Liver (tissue), 9 donors: Measurements from ENCODE around the gene APOA1. TPM values are rescaled to one million over a fixed set of nuclear protein-coding genes. Genes with fewer than 3 reads are reported as not detected.

Experiments used
- DNase-seq: peaks from one replicate; pipeline ENCODE4 v3.0.0-alpha.2; 2017; ENCODE audit warnings: low spot score
- H3K27ac ChIP-seq, 2 donors: one replicate each; pipeline ENCODE4 v1.7.0; 2013; ENCODE audit warnings: inconsistent platforms in 2 of 2, low read length in 2 of 2, control low read depth in 1 of 2, low read depth in 1 of 2, mild to moderate bottlenecking in 1 of 2
- H3K27me3 ChIP-seq, 4 donors: one replicate each; pipeline versions ENCODE4 v1.6.1 to v1.7.0; 2013; ENCODE audit warnings: low read length in 3 of 4, inconsistent platforms in 1 of 4, mild to moderate bottlenecking in 1 of 4, moderate library complexity in 1 of 4; ENCODE audit not compliant: control insufficient read depth in 4 of 4, insufficient read depth in 4 of 4
- H3K36me3 ChIP-seq, 4 donors: one replicate each; pipeline versions ENCODE4 v1.6.1 to v1.7.0; 2013; ENCODE audit warnings: low read length in 3 of 4, mild to moderate bottlenecking in 3 of 4, low read depth in 1 of 4, moderate library complexity in 1 of 4; ENCODE audit not compliant: control insufficient read depth in 4 of 4, insufficient read depth in 3 of 4
- H3K4me1 ChIP-seq, 4 donors: one replicate each; pipeline versions ENCODE4 v1.6.1 to v1.7.0; 2013; ENCODE audit warnings: low read length in 3 of 4, mild to moderate bottlenecking in 3 of 4, moderate library complexity in 1 of 4; ENCODE audit not compliant: control insufficient read depth in 4 of 4, insufficient read depth in 4 of 4
- H3K4me3 ChIP-seq, 3 donors: one replicate each; pipeline versions ENCODE4 v1.6.1 to v1.7.0; 2013; ENCODE audit warnings: low read length in 3 of 3, control low read depth in 1 of 3, low read depth in 1 of 3, mild to moderate bottlenecking in 1 of 3
- H3K9ac ChIP-seq, 2 donors: one replicate each; pipeline ENCODE4 v1.7.0; 2013; ENCODE audit warnings: low read length in 2 of 2, mild to moderate bottlenecking in 2 of 2, moderate library complexity in 2 of 2, control low read depth in 1 of 2, low read depth in 1 of 2
- H3K9me3 ChIP-seq, 4 donors: one replicate each; pipeline versions ENCODE4 v1.6.1 to v1.7.0; 2013; ENCODE audit warnings: low read length in 3 of 4; ENCODE audit not compliant: control insufficient read depth in 4 of 4
- FOXA1 ChIP-seq: IDR thresholded peaks from 2 replicates; pipeline ENCODE4 v1.6.1; 2016; ENCODE audit warnings: antibody characterized with exemption
- FOXA2 ChIP-seq: IDR thresholded peaks from 2 replicates; pipeline ENCODE4 v1.6.1; 2016; ENCODE audit warnings: antibody characterized with exemption
- GABPA ChIP-seq, 2 donors: IDR thresholded peaks in 1 of 2; conservative IDR thresholded peaks in 1 of 2; 2 replicates each; pipeline ENCODE4 v1.6.1; 2016; ENCODE audit warnings: antibody characterized with exemption in 2 of 2, mild to moderate bottlenecking in 1 of 2, moderate library complexity in 1 of 2
- HNF4A ChIP-seq, 2 donors: conservative IDR thresholded peaks; 2 replicates each; pipeline ENCODE4 v1.6.1; 2016; ENCODE audit warnings: antibody characterized with exemption in 2 of 2, mild to moderate bottlenecking in 2 of 2
- JUND ChIP-seq, 2 donors: IDR thresholded peaks; 2 replicates each; pipeline ENCODE4 v1.6.1; 2016; ENCODE audit warnings: antibody characterized with exemption in 2 of 2
- NR2F2 ChIP-seq: IDR thresholded peaks from 2 replicates; pipeline ENCODE4 v1.6.1; 2016; ENCODE audit warnings: antibody characterized with exemption
- RAD21 ChIP-seq, 2 donors: IDR thresholded peaks; 2 replicates each; pipeline ENCODE4 v1.6.1; 2016; ENCODE audit warnings: antibody characterized with exemption in 2 of 2, mild to moderate bottlenecking in 2 of 2
- RXRA ChIP-seq, 2 donors: IDR thresholded peaks; 2 replicates each; pipeline ENCODE4 v1.6.1; 2017 to 2018; ENCODE audit warnings: antibody characterized with exemption in 2 of 2, mild to moderate bottlenecking in 1 of 2
- SP1 ChIP-seq: IDR thresholded peaks from 2 replicates; pipeline ENCODE4 v1.6.1; 2018; ENCODE audit warnings: antibody characterized with exemption, mild to moderate bottlenecking
- TAF1 ChIP-seq: conservative IDR thresholded peaks from 2 replicates; pipeline ENCODE4 v1.6.1; 2016; ENCODE audit warnings: antibody characterized with exemption, mild to moderate bottlenecking
- YY1 ChIP-seq: IDR thresholded peaks from 2 replicates; pipeline ENCODE4 v1.6.1; 2016; ENCODE audit warnings: antibody characterized with exemption, mild to moderate bottlenecking
- WGBS: extraction: QIAGEN DNeasy Blood & Tissue Kit; methylation state at CpG from one replicate; pipeline ENCODE4 v1.1.7; 2013; 5-methylcytosine and 5-hydroxymethylcytosine counted together
- polyA plus RNA-seq, 2 donors: library from polyadenylated mRNA; stranded (reverse) in 1 of 2; unstranded in 1 of 2; fragments of 200-250 nt in 1 of 2; fragments of >200 nt in 1 of 2; fragmentation: Nextera tagmentation in 1 of 2; extraction: Ambion mirVana in 1 of 2; gene quantifications; one replicate each; pipeline versions ENCODE4 v1.2.1 to v1.2.3, GENCODE V29; 2013 to 2015
- total RNA-seq, 2 donors: library from RNA; depleted of rRNA; stranded (reverse); fragments of >200 nt; gene quantifications; one replicate each; pipeline ENCODE4 v1.2.3, GENCODE V29; 2014
- TF ChIP-seq, protein P1 (sequence below): IDR thresholded peaks from 2 replicates; pipeline ENCODE4 v1.6.1; 2016; ENCODE audit warnings: antibody characterized with exemption
- TF ChIP-seq, protein P2 (sequence below): fragments of 150-350 bp; IDR thresholded peaks from 2 replicates; pipeline ENCODE4 v1.5.1; 2017; ENCODE audit warnings: improper control_type of control experiment, low read depth, low read length; ENCODE audit not compliant: missing input control
- TF ChIP-seq, protein P3 (sequence below): IDR thresholded peaks from 2 replicates; pipeline ENCODE4 v1.6.1; 2016; ENCODE audit warnings: antibody characterized with exemption, mild to moderate bottlenecking
- TF ChIP-seq, protein P4 (sequence below): IDR thresholded peaks from 2 replicates; pipeline ENCODE4 v1.6.1; 2016; ENCODE audit warnings: antibody characterized with exemption
- TF ChIP-seq, protein P5 (sequence below): IDR thresholded peaks from 2 replicates; pipeline ENCODE4 v1.6.1; 2016; ENCODE audit warnings: antibody characterized with exemption
- donor health status: healthy.
- donor health status: healthy.
- donor health status: healthy.
- donor health status: healthy.
- donor health status: healthy.

APOA1 gene
- total and polyA plus RNA-seq, 4 donors: 4,271 to 17,093 (median 8,590) TPM

DNA sequence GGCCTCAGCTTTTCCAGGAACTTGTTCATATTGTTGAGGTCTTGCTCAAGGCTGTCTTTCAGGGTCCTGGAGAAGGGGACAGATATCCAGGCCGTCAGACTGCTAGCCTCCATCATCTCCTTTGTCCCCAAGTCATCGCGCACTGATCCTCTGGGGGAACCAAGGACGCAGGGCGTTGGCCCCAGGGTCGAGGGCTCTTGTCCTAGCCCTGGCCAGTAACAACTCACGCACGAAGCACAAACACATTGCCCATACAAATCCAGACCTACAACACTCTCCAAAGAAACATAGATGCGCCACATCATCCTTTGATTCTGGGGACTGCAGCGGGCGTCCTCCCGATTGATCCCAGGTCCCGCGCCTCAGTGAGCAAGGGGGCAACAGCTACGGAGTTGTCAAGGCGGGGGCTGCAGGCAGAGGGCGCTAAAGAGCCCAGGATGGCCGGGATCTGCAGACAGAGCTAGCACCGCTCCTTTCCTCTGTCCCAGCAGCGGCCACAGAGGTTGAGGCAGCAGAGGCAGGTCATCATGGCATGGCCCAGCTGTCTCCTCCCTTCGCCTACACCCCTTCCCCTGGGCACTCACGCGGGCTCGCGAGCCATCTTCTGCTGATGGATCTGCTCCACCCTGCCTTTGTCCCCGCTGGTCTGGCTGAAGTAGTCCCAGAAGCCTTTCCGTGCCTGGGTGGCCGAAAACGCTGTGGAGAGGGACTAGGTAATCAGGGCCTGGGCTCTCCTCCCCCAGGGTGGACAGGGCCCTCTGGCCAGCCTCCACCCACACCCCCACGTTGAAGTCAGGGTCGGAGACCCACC lies 46.2 kb downstream of the APOA1 start (continued):
- TF ChIP-seq, protein P1, sequence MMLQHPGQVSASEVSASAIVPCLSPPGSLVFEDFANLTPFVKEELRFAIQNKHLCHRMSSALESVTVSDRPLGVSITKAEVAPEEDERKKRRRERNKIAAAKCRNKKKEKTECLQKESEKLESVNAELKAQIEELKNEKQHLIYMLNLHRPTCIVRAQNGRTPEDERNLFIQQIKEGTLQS: no peak

DNA sequence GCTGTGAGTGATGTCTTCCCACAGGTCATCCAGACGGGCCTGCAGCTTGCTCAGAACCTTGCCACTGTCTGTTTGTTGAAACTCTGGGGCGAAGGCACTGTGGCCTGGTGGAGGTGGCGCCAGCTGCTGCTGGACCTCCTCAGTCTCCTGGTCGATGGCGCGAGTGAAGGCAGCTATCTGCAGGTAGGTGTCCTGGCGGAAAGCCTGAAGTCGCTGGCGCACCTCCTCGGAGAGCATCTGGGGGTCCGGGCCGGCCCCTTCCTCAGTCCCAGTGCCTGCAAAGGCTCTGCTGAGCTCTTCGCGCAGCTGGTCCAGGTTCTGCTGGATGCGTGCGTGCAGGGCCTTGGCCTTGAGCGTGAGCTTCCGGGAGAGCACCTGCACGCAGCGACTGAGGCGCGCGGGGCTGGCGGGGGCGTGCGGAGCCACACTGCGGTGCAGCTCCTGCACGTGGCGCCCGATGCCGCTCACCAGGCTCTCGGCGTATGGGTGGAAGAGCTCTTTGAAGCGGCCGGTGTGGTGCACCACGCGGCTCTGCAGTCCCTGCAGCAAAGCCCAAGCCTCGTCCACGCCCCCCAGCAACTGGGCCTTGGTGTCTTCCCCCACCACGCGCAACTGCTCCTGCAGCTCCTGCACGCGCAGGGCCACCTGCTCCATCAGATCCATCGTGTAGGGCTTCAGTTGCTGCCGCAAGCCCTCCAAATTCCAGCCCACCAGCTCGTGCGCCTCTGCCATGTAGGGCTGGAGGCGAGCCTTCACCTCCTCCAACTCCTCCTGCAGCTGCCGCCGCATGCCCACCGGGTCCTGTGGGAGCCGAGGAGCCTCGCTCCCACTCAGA lies 47.0 kb downstream of the APOA1 start:
- no peak for DNase-seq
- WGBS: 47% methylated on average over 53 of the region's 53 CpGs
- H3K4me1 ChIP-seq: peaks cover 0 to 64% (median 54%) of the 10 kb centered on the region in 4 donors
- H3K36me3 ChIP-seq: peaks cover 2 to 10% (median 5%) of the 10 kb centered on the region in 4 donors
- H3K9me3 ChIP-seq: no peaks in the 10 kb centered on the region
- H3K27me3 ChIP-seq: no peaks in the 10 kb centered on the region
- TF ChIP-seq RAD21 (IDR thresholded peaks at IDR 0.05) (no peak), TAF1 (no peak), YY1 (no peak), FOXA1 (no peak), GABPA (IDR thresholded peaks at IDR 0.05 in 1 of 2, conservative IDR thresholded peaks at IDR 0.05 in 1 of 2) (no peak), FOXA2 (no peak), HNF4A (conservative IDR thresholded peaks at IDR 0.05) (no peak), RXRA (IDR thresholded peaks at IDR 0.05) (no peak), NR2F2 (no peak), JUND (IDR thresholded peaks at IDR 0.05) (no peak), SP1 (no peak)
- TF ChIP-seq, protein P2, sequence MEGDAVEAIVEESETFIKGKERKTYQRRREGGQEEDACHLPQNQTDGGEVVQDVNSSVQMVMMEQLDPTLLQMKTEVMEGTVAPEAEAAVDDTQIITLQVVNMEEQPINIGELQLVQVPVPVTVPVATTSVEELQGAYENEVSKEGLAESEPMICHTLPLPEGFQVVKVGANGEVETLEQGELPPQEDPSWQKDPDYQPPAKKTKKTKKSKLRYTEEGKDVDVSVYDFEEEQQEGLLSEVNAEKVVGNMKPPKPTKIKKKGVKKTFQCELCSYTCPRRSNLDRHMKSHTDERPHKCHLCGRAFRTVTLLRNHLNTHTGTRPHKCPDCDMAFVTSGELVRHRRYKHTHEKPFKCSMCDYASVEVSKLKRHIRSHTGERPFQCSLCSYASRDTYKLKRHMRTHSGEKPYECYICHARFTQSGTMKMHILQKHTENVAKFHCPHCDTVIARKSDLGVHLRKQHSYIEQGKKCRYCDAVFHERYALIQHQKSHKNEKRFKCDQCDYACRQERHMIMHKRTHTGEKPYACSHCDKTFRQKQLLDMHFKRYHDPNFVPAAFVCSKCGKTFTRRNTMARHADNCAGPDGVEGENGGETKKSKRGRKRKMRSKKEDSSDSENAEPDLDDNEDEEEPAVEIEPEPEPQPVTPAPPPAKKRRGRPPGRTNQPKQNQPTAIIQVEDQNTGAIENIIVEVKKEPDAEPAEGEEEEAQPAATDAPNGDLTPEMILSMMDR: no peak
- TF ChIP-seq, protein P3, sequence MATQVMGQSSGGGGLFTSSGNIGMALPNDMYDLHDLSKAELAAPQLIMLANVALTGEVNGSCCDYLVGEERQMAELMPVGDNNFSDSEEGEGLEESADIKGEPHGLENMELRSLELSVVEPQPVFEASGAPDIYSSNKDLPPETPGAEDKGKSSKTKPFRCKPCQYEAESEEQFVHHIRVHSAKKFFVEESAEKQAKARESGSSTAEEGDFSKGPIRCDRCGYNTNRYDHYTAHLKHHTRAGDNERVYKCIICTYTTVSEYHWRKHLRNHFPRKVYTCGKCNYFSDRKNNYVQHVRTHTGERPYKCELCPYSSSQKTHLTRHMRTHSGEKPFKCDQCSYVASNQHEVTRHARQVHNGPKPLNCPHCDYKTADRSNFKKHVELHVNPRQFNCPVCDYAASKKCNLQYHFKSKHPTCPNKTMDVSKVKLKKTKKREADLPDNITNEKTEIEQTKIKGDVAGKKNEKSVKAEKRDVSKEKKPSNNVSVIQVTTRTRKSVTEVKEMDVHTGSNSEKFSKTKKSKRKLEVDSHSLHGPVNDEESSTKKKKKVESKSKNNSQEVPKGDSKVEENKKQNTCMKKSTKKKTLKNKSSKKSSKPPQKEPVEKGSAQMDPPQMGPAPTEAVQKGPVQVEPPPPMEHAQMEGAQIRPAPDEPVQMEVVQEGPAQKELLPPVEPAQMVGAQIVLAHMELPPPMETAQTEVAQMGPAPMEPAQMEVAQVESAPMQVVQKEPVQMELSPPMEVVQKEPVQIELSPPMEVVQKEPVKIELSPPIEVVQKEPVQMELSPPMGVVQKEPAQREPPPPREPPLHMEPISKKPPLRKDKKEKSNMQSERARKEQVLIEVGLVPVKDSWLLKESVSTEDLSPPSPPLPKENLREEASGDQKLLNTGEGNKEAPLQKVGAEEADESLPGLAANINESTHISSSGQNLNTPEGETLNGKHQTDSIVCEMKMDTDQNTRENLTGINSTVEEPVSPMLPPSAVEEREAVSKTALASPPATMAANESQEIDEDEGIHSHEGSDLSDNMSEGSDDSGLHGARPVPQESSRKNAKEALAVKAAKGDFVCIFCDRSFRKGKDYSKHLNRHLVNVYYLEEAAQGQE: no peak
- TF ChIP-seq, protein P1: no peak
- TF ChIP-seq, protein P4, sequence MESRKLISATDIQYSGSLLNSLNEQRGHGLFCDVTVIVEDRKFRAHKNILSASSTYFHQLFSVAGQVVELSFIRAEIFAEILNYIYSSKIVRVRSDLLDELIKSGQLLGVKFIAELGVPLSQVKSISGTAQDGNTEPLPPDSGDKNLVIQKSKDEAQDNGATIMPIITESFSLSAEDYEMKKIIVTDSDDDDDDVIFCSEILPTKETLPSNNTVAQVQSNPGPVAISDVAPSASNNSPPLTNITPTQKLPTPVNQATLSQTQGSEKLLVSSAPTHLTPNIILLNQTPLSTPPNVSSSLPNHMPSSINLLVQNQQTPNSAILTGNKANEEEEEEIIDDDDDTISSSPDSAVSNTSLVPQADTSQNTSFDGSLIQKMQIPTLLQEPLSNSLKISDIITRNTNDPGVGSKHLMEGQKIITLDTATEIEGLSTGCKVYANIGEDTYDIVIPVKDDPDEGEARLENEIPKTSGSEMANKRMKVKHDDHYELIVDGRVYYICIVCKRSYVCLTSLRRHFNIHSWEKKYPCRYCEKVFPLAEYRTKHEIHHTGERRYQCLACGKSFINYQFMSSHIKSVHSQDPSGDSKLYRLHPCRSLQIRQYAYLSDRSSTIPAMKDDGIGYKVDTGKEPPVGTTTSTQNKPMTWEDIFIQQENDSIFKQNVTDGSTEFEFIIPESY: no peak
- TF ChIP-seq, protein P5, sequence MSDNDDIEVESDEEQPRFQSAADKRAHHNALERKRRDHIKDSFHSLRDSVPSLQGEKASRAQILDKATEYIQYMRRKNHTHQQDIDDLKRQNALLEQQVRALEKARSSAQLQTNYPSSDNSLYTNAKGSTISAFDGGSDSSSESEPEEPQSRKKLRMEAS: no peak
- H3K4me3 ChIP-seq: peak overlapping the region; percentile 38 to 78 (median 42)
- peak overlapping the region; percentile 39 to 84 for H3K27ac ChIP-seq
- H3K9ac ChIP-seq: peak overlapping the region; percentile 39 to 53
